ENCODE data around the gene MOBP.

The MOBP gene

DNA sequence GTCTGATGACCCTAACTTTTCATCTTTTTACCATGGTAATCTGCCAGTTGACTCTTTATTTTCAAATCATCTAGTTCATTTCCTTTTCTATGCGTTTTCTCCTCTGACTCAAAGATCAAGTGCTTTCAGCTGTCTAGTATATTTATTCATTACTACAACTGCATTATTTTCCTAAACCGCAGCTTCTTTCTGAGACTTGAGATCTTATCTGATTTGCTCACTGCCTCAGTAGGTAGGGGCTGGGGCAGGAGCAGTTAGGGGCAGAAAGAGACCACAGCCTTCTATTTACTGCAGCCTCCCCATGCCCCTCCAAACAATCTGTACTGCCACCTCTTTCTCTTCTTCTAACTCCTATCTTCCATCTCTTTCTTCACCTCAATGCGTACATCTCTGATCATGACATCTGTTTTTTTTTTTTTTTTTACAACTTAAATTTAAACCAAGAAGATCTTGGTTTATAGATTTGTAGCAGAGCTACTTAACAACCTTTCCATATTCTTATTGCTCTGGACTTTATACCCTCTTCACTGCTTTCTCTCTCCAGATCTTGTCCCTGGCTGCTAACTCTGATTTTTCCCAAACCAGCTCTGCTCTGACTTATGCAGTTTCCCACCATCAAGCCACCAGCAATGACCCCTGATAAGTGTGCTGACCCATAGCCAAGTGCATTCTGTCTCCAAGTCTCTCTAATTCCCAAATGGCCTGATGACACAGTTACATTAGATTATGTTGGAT, 52.2 kb downstream of the MOBP start:
- H3K4me3 ChIP-seq (replicated peaks in 1 of 2; ENCODE audit: low read depth in 2 of 2, low read length in 2 of 2) = no peak overlapping the region
- TF ChIP-seq, protein P1, sequence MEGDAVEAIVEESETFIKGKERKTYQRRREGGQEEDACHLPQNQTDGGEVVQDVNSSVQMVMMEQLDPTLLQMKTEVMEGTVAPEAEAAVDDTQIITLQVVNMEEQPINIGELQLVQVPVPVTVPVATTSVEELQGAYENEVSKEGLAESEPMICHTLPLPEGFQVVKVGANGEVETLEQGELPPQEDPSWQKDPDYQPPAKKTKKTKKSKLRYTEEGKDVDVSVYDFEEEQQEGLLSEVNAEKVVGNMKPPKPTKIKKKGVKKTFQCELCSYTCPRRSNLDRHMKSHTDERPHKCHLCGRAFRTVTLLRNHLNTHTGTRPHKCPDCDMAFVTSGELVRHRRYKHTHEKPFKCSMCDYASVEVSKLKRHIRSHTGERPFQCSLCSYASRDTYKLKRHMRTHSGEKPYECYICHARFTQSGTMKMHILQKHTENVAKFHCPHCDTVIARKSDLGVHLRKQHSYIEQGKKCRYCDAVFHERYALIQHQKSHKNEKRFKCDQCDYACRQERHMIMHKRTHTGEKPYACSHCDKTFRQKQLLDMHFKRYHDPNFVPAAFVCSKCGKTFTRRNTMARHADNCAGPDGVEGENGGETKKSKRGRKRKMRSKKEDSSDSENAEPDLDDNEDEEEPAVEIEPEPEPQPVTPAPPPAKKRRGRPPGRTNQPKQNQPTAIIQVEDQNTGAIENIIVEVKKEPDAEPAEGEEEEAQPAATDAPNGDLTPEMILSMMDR (IDR thresholded peaks at IDR 0.05; ENCODE audit: low read depth, low read length) = no peak
- no peak for DNase-seq (ENCODE audit: low read depth in 2 of 2)

DNA sequence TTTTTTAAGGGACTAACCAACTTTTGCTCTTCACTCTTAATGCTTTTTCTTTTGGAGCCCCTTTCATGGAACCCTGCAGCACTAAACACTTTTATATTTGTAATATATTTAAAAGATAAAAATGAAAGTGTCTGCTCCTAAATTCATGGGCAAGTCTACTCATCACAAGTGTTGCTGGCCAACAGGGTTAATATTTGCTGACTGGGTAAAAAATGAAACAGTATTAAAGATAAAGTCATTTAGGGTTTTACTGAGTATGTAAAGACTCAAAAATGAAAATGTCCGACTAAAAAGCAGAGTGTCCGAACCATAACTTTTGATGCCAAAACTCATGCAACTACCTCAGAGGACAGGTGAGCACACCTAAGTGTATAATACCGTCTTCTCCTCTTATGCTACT, 54.0 kb downstream of the MOBP start:
- H3K4me3 ChIP-seq (replicated peaks in 1 of 2; ENCODE audit: low read depth in 2 of 2, low read length in 2 of 2) = no peak overlapping the region
- TF ChIP-seq, protein P1 (IDR thresholded peaks at IDR 0.05; ENCODE audit: low read depth, low read length) = no peak
- no peak for DNase-seq (ENCODE audit: low read depth in 2 of 2)

DNA sequence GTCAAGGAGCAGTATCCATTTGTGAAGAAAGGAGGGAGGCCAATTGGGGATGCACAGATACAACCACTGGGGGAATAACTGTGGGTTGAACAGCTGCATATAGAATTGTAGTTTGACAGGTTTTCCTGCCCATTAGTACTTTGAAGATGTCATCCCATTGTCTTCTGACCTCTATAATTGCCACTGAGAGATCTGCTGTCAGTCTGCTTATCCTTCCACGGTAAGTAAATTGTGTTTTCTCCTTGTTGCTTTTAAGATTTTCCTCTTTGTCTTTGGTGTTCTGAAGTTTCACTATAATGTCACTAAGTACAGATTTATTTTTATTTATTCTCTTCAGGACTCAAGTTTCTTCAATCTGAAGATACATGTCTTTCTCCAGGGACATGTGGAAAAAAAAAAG, 56.6 kb downstream of the MOBP start:
- H3K4me3 ChIP-seq (replicated peaks in 1 of 2; ENCODE audit: low read depth in 2 of 2, low read length in 2 of 2) = no peak overlapping the region
- no peak for DNase-seq (ENCODE audit: low read depth in 2 of 2)
- TF ChIP-seq, protein P1 (IDR thresholded peaks at IDR 0.05; ENCODE audit: low read depth, low read length) = no peak

DNA sequence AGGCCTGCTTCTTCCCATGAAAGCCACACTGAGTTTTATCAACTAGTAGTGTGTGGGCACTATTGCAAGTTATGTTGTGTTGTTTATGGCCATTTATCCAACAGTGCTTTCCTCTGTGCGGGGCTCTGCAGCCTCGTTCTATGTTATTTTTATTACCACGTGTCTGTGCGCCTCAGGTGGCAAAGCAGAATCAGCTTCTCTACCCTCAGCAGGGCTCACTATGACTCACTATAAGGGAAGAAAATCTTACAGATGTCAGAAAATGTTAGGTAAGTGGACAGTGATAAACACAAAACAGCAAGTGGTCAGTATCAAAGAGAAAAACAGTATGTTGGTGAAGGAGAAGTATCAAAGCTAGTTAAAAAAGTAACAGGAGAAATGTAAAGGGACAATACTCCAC, 61.4 kb downstream of the MOBP start:
- DNase-seq (ENCODE audit: low read depth in 2 of 2) = no peak
- no peak overlapping the region for H3K4me3 ChIP-seq (replicated peaks in 1 of 2; ENCODE audit: low read depth in 2 of 2, low read length in 2 of 2)
- TF ChIP-seq, protein P1 (IDR thresholded peaks at IDR 0.05; ENCODE audit: low read depth, low read length) = no peak

DNA sequence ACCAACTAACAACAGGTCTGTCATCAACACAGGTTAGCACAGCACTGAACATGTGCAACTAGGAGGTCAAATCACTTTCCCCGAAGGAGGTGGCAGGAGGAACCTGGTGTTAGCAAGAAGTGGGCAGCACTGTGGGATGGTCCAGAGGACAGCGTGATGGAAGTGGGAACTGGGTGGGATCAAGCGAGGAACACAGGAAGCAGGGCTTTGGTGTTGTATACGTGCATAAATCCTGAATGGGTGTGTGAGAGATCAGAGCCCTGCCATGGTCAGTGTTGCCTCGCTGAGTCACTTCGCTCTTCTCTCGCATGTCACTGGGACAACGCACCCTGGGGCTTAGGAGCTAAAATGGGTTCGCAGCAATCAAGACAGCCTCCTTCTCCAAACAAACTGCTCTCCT, 62.1 kb downstream of the MOBP start:
- no peak overlapping the region for H3K4me3 ChIP-seq (replicated peaks in 1 of 2; ENCODE audit: low read depth in 2 of 2, low read length in 2 of 2)
- DNase-seq (ENCODE audit: low read depth in 2 of 2) = no peak
- TF ChIP-seq, protein P1 (IDR thresholded peaks at IDR 0.05; ENCODE audit: low read depth, low read length) = no peak

DNA sequence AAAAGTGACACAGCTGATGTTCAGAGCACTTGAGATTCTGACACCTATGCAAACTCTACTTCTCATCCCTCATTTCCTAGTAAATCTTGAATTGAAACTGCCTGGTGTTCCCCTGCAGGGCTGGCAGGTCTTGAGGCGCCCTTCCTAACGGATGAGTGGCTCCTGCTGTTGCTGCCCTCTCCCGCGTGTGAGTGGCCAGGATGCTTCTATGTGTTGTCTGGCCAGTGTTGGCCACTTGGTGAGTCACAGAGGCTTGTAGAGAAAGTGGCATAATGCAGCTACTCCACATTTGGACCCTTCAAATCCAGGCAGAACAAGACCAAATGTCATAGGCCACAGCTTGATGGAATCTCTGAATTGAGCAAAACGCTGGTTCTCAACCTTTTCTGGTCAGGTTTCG, 63.6 kb downstream of the MOBP start:
- no peak overlapping the region for H3K4me3 ChIP-seq (replicated peaks in 1 of 2; ENCODE audit: low read depth in 2 of 2, low read length in 2 of 2)
- TF ChIP-seq, protein P1 (IDR thresholded peaks at IDR 0.05; ENCODE audit: low read depth, low read length) = no peak
- DNase-seq (ENCODE audit: low read depth in 2 of 2) = peak in 1 of 2 donors; percentile 25

DNA sequence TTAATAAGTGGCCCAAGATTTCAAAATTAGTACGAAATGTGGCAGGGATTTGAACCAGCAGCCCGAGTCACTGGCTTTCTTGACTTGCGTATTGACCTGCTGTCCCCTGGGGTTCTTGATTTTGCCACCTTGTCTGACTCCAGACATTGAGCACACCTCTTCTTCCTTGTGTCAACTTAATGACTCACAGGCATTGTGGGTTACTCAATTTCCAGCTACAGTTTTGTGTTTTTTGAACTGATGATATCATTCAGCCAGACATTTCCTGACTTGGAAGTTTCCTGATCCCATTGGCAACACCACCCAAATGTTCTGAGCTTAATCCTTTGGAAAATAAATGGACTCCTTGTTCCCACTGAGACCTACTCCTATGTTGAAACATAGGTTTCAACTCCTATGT, 64.2 kb downstream of the MOBP start:
- TF ChIP-seq, protein P1 (IDR thresholded peaks at IDR 0.05; ENCODE audit: low read depth, low read length) = no peak
- no peak overlapping the region for H3K4me3 ChIP-seq (replicated peaks in 1 of 2; ENCODE audit: low read depth in 2 of 2, low read length in 2 of 2)
- DNase-seq (ENCODE audit: low read depth in 2 of 2) = peak; percentile 88 to 90
